Measurements from ENCODE around the gene CCDC195.

Gene CCDC195

DNA sequence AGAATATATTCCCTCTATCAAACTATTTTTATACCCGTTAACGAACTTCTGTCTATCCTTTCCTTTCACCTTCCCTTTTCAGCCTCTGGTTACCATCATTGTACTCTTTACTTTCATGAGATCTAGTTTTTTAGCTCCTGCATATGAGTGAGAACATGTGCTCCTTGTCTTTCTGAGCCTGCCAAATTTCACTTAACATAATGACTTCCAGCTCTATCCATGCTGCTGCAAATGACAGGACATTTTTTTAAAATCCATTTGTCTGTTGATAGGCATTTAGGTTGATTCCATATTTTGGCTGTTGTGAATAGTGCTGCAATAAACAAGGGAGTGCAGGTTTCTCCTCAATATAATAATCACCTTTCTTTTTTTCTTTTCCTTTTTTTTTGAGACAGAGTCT, 8.2 kb upstream of the CCDC195 start:
- H3K4me1 Mint-ChIP-seq = no peaks in the 10 kb centered on the region
- no peak for DNase-seq
- H3K9me3 Mint-ChIP-seq = peaks cover 26% of the 10 kb centered on the region
- no peak overlapping the region for H3K27ac Mint-ChIP-seq
- no peaks in the 10 kb centered on the region for H3K36me3 Mint-ChIP-seq (ENCODE audit: low read depth)
- no peaks in the 10 kb centered on the region for H3K27me3 Mint-ChIP-seq (ENCODE audit: low read depth, poor library complexity)
- no peak overlapping the region for H3K4me3 Mint-ChIP-seq
- TF ChIP-seq, protein P1, sequence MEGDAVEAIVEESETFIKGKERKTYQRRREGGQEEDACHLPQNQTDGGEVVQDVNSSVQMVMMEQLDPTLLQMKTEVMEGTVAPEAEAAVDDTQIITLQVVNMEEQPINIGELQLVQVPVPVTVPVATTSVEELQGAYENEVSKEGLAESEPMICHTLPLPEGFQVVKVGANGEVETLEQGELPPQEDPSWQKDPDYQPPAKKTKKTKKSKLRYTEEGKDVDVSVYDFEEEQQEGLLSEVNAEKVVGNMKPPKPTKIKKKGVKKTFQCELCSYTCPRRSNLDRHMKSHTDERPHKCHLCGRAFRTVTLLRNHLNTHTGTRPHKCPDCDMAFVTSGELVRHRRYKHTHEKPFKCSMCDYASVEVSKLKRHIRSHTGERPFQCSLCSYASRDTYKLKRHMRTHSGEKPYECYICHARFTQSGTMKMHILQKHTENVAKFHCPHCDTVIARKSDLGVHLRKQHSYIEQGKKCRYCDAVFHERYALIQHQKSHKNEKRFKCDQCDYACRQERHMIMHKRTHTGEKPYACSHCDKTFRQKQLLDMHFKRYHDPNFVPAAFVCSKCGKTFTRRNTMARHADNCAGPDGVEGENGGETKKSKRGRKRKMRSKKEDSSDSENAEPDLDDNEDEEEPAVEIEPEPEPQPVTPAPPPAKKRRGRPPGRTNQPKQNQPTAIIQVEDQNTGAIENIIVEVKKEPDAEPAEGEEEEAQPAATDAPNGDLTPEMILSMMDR (IDR thresholded peaks at IDR 0.05) = no peak

DNA sequence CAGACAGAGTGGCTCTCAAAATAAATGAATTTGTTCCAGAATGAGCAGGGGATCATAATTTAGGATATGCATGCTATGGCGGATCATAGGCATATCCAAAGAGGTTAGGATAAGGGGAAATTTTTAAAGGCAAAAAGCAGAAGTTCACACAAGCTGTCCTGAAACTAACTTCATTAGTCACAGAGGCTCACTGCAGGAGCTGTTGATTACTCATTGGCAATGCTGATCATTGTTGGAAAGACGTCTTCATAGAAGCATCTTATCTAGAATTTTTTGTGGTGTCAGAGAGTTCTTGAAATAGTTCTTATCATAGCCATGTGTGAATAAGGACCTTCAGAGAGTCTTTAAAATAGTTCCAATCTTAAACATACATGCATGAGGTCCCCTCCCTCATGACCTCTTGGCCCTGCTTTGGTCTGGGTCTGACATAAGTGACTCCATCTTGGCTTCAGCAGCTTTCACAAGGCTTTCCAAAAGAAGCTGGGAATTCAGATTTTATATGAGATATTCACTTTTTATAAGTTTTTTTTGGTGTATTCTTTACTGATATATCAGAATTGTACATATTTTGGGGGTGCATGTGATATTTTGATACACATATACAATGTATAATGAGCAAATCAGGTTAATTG, 7.5 kb upstream of the CCDC195 start:
- Mint-ChIP-seq H3K36me3 (ENCODE audit: low read depth) (no peaks in the 10 kb centered on the region), H3K4me3 (no peak overlapping the region), H3K4me1 (no peaks in the 10 kb centered on the region), H3K27ac (no peak overlapping the region), H3K9me3 (peaks cover 21% of the 10 kb centered on the region), H3K27me3 (ENCODE audit: low read depth, poor library complexity) (no peaks in the 10 kb centered on the region)
- DNase-seq = no peak
- TF ChIP-seq, protein P1 (IDR thresholded peaks at IDR 0.05) = no peak

DNA sequence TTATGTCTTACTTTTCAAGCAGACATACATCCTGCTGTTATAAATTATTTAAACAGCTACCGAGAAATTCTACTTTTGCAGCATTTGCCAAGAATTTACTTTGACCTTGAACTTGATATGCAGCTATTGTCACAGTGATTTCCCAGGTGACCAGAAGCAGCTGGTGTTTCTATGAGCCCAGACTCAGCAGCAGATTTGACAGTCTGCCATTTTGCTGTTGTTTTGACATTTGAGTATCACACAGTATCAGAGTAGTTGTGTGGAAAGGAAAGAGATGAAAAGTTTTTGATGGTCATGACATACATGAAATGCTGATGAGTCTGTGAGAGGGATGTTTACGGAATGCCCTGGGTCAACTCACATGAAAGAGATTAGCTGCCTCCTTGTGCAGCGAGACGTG, 6.6 kb upstream of the CCDC195 start:
- DNase-seq = no peak
- H3K9me3 Mint-ChIP-seq = peaks cover 15% of the 10 kb centered on the region
- H3K27ac Mint-ChIP-seq = no peak overlapping the region
- H3K36me3 Mint-ChIP-seq (ENCODE audit: low read depth) = no peaks in the 10 kb centered on the region
- H3K27me3 Mint-ChIP-seq (ENCODE audit: low read depth, poor library complexity) = no peaks in the 10 kb centered on the region
- TF ChIP-seq, protein P1 (IDR thresholded peaks at IDR 0.05) = no peak
- no peaks in the 10 kb centered on the region for H3K4me1 Mint-ChIP-seq
- H3K4me3 Mint-ChIP-seq = no peak overlapping the region

DNA sequence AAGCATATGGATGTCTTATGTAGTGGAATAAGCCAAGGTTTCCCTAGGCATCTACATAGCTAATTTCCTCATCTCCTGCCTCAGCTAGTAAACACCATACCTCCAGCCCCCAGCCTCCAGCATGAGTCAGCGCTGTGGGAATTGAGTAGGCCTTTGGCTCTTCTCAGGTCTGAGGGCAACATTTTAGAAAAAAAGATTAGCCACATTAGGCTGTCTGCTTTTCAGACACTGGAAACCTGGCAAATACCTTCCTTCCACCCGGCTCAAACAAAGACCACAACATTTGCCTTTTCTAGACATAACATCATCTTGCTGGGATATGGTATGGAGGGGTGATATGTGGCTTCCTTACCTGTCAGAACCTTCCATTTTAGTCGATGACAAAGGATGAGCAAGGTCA, 6.1 kb upstream of the CCDC195 start:
- H3K27ac Mint-ChIP-seq = no peak overlapping the region
- no peak overlapping the region for H3K4me3 Mint-ChIP-seq
- H3K27me3 Mint-ChIP-seq (ENCODE audit: low read depth, poor library complexity) = no peaks in the 10 kb centered on the region
- TF ChIP-seq, protein P1 (IDR thresholded peaks at IDR 0.05) = no peak
- peaks cover 10% of the 10 kb centered on the region for H3K9me3 Mint-ChIP-seq
- no peaks in the 10 kb centered on the region for H3K36me3 Mint-ChIP-seq (ENCODE audit: low read depth)
- no peaks in the 10 kb centered on the region for H3K4me1 Mint-ChIP-seq
- no peak for DNase-seq

DNA sequence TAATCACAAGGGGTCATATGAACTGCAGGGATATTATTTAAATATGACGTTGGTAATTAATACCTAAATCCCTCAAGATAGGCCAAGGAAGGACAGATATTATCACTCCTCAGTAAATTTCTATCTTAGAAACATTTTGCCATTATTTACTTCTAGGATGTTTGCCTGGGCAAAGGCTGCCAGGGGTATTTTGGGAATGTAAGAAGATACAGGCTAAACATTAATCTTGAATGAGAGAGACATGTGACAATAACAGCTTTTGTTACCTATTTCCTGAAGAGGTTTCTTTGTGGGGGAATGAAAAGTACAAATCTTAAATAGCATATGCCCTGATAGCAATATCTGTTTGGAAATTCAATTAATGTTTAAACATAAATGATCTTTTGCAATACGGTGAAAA, 756 bp upstream of the CCDC195 start:
- H3K27me3 Mint-ChIP-seq (ENCODE audit: low read depth, poor library complexity) = peaks cover 6% of the 10 kb centered on the region
- no peak for DNase-seq

More for the DNA sequence above, 756 bp upstream of the CCDC195 start:
- no peaks in the 10 kb centered on the region for H3K4me1 Mint-ChIP-seq
- H3K9me3 Mint-ChIP-seq = peaks cover 7% of the 10 kb centered on the region
- H3K27ac Mint-ChIP-seq = no peak overlapping the region
- TF ChIP-seq, protein P1 (IDR thresholded peaks at IDR 0.05) = no peak
- no peaks in the 10 kb centered on the region for H3K36me3 Mint-ChIP-seq (ENCODE audit: low read depth)
- H3K4me3 Mint-ChIP-seq = no peak overlapping the region
